Mucosa of rectum (tissue), 2 donors: ENCODE measurements around the gene PLEKHN1.

Experiments used
- H3K27ac ChIP-seq, 2 donors: one replicate each; pipeline ENCODE4 v1.7.0; 2013; ENCODE audit warnings: inconsistent platforms in 2 of 2, low read depth in 2 of 2, low read length in 2 of 2
- H3K27me3 ChIP-seq, 2 donors: one replicate each; pipeline ENCODE4 v1.7.0; 2013; ENCODE audit warnings: low read length in 2 of 2; ENCODE audit not compliant: control insufficient read depth in 2 of 2, insufficient read depth in 2 of 2
- H3K36me3 ChIP-seq, 2 donors: one replicate each; pipeline ENCODE4 v1.7.0; 2013; ENCODE audit warnings: low read length in 2 of 2; ENCODE audit not compliant: control insufficient read depth in 2 of 2, insufficient read depth in 2 of 2
- H3K4me1 ChIP-seq, 2 donors: one replicate each; pipeline ENCODE4 v1.7.0; 2013; ENCODE audit warnings: low read length in 2 of 2, mild to moderate bottlenecking in 1 of 2; ENCODE audit not compliant: control insufficient read depth in 2 of 2, insufficient read depth in 2 of 2
- H3K4me3 ChIP-seq, 2 donors: one replicate each; pipeline ENCODE4 v1.7.0; 2013; ENCODE audit warnings: low read length in 2 of 2
- H3K9ac ChIP-seq, 2 donors: one replicate each; pipeline ENCODE4 v1.7.0; 2013; ENCODE audit warnings: low read length in 2 of 2, low read depth in 1 of 2, mild to moderate bottlenecking in 1 of 2
- H3K9me3 ChIP-seq, 2 donors: one replicate each; pipeline ENCODE4 v1.7.0; 2013; ENCODE audit warnings: low read length in 2 of 2; ENCODE audit not compliant: control insufficient read depth in 2 of 2
- donor health status: healthy.
- donor health status: Normal muscosa, but diverticular disease.

Gene PLEKHN1

GRCh38 chr1:966135-966703 is at the start of gene PLEKHN1:
PLEKHN1 (plus strand) TSS chr1:966482; CDS start chr1:966532, 50 bp downstream.
- Histone ChIP-seq H3K4me3 (peak within 1 kb of the TSS; percentile 73 to 78), H3K4me1 (peaks cover 6 to 12% of the 10 kb centered on the region in 2 donors), H3K27ac (peak within 1 kb of the TSS; percentile 63 to 67), H3K9me3 (no peaks in the 10 kb centered on the region), H3K36me3 (no peaks in the 10 kb centered on the region), H3K27me3 (peaks cover 4 to 20% of the 10 kb centered on the region in 2 donors), H3K9ac (peak within 1 kb of the TSS; percentile 60 to 66)

- H3K27me3 ChIP-seq = peaks cover 71 to 89% of the 10 kb centered on the region in 2 donors
- no peak overlapping the region for H3K9ac ChIP-seq
Observed at GRCh38 chr1:917076-917459, 49.2 kb upstream of the PLEKHN1 start.

GRCh38 chr1:917466-918091 is 48.7 kb upstream of the PLEKHN1 start:
- H3K9me3 ChIP-seq = no peaks in the 10 kb centered on the region
- H3K4me1 ChIP-seq = peaks cover 9 to 13% of the 10 kb centered on the region in 2 donors
- no peak overlapping the region for H3K27ac ChIP-seq
- no peak overlapping the region for H3K9ac ChIP-seq
- no peak overlapping the region for H3K4me3 ChIP-seq
- H3K27me3 ChIP-seq = peaks cover 71 to 88% of the 10 kb centered on the region in 2 donors
- no peaks in the 10 kb centered on the region for H3K36me3 ChIP-seq

More at GRCh38 chr1:917076-917459, 49.2 kb upstream of the PLEKHN1 start:
- Histone ChIP-seq H3K36me3 (no peaks in the 10 kb centered on the region), H3K4me1 (peaks cover 9 to 13% of the 10 kb centered on the region in 2 donors), H3K9me3 (no peaks in the 10 kb centered on the region), H3K27ac (no peak overlapping the region), H3K4me3 (no peak overlapping the region)

GRCh38 chr1:918353-918752 is 47.9 kb upstream of the PLEKHN1 start:
- peaks cover 14 to 17% of the 10 kb centered on the region in 2 donors for H3K4me1 ChIP-seq
- peaks cover 77 to 88% of the 10 kb centered on the region in 2 donors for H3K27me3 ChIP-seq
- no peak overlapping the region for H3K27ac ChIP-seq
- no peak overlapping the region for H3K9ac ChIP-seq
- no peaks in the 10 kb centered on the region for H3K9me3 ChIP-seq
- no peaks in the 10 kb centered on the region for H3K36me3 ChIP-seq
- no peak overlapping the region for H3K4me3 ChIP-seq

- Histone ChIP-seq H3K27ac (no peak overlapping the region), H3K36me3 (no peaks in the 10 kb centered on the region), H3K4me3 (no peak overlapping the region), H3K9me3 (no peaks in the 10 kb centered on the region), H3K27me3 (peaks cover 78 to 87% of the 10 kb centered on the region in 2 donors), H3K9ac (no peak overlapping the region), H3K4me1 (peaks cover 16 to 19% of the 10 kb centered on the region in 2 donors)
Observed at GRCh38 chr1:918843-919242, 47.4 kb upstream of the PLEKHN1 start.

- Histone ChIP-seq H3K36me3 (no peaks in the 10 kb centered on the region), H3K27me3 (peaks cover 76 to 83% of the 10 kb centered on the region in 2 donors), H3K4me3 (no peak overlapping the region), H3K9me3 (no peaks in the 10 kb centered on the region), H3K4me1 (peaks cover 16 to 21% of the 10 kb centered on the region in 2 donors), H3K27ac (no peak overlapping the region), H3K9ac (no peak overlapping the region)
Observed at GRCh38 chr1:919271-919872, 46.9 kb upstream of the PLEKHN1 start.

GRCh38 chr1:920010-920409 is 46.3 kb upstream of the PLEKHN1 start:
- Histone ChIP-seq H3K4me1 (peaks cover 21 to 26% of the 10 kb centered on the region in 2 donors), H3K4me3 (no peak overlapping the region), H3K27me3 (peaks cover 73 to 83% of the 10 kb centered on the region in 2 donors), H3K36me3 (no peaks in the 10 kb centered on the region), H3K9me3 (no peaks in the 10 kb centered on the region), H3K9ac (no peak overlapping the region), H3K27ac (no peak overlapping the region)

- no peaks in the 10 kb centered on the region for H3K9me3 ChIP-seq
- H3K36me3 ChIP-seq = no peaks in the 10 kb centered on the region
- no peak overlapping the region for H3K27ac ChIP-seq
- H3K4me1 ChIP-seq = peaks cover 22 to 26% of the 10 kb centered on the region in 2 donors
- no peak overlapping the region for H3K4me3 ChIP-seq
- H3K27me3 ChIP-seq = peaks cover 68 to 78% of the 10 kb centered on the region in 2 donors
- H3K9ac ChIP-seq = no peak overlapping the region
Observed at GRCh38 chr1:920521-920920, 45.8 kb upstream of the PLEKHN1 start.

- H3K36me3 ChIP-seq = no peaks in the 10 kb centered on the region
- H3K9me3 ChIP-seq = no peaks in the 10 kb centered on the region
- peaks cover 23 to 26% of the 10 kb centered on the region in 2 donors for H3K4me1 ChIP-seq
- H3K27me3 ChIP-seq = peaks cover 66 to 78% of the 10 kb centered on the region in 2 donors
- H3K9ac ChIP-seq = no peak overlapping the region
- no peak overlapping the region for H3K27ac ChIP-seq
- H3K4me3 ChIP-seq = no peak overlapping the region
Observed at GRCh38 chr1:921011-921837, 45.1 kb upstream of the PLEKHN1 start.
